ENCODE results near the gene PNMA8B.

- TF ChIP-seq CTCF (IDR thresholded peaks at IDR 0.05; ENCODE audit: low read depth, low read length, poor library complexity, severe bottlenecking) (no peak), EZH2phosphoT487 (IDR thresholded peaks at IDR 0.05; ENCODE audit: borderline replicate concordance, low read length) (no peak)
These were observed 7.1 kb downstream of the PNMA8B start for GRCh38 chr19:46488551-46488950.
